SK-N-SH treated with all-trans-retinoic acid at 6 μM for 48 hours (cell line): ENCODE results near the gene HOXC5.
A peak's percentile ranks its signal among the peaks of the same experiment; 100 is the strongest.

Experiments used
- BACH2 ChIP-seq: fragments of 250-450 bp; sonication (Bioruptor Pico); IDR thresholded peaks from 2 replicates; pipeline ENCODE4 v1.9.0; 2021; ENCODE audit warnings: mild to moderate bottlenecking, borderline replicate concordance
- CSDC2 ChIP-seq: fragments of 250-450 bp; sonication (Bioruptor Pico); IDR thresholded peaks from 2 replicates; pipeline ENCODE4 v1.5.0; 2020; ENCODE audit warnings: mild to moderate bottlenecking, moderate library complexity
- PPARA ChIP-seq: fragments of 250-450 bp; sonication (Bioruptor Pico); IDR thresholded peaks from 2 replicates; pipeline ENCODE4 v1.5.0; 2020; ENCODE audit warnings: mild to moderate bottlenecking, borderline replicate concordance
- ZFP30 ChIP-seq: fragments of 450-650 bp; formaldehyde crosslinking; IDR thresholded peaks from 2 replicates; pipeline ENCODE4 v1.5.0; 2022; ENCODE audit warnings: mild to moderate bottlenecking, moderate library complexity
- ZNF70 ChIP-seq: fragments of 450-650 bp; formaldehyde crosslinking; IDR thresholded peaks from 2 replicates; pipeline ENCODE4 v1.5.0; 2020; ENCODE audit warnings: mild to moderate bottlenecking, moderate library complexity
- ZNF8 ChIP-seq: fragments of 450-650 bp; formaldehyde crosslinking; IDR thresholded peaks from 2 replicates; pipeline ENCODE4 v1.5.0; 2020; ENCODE audit warnings: mild to moderate bottlenecking, moderate library complexity
- TF ChIP-seq, protein P1 (sequence below): fragments of 250-450 bp; sonication (Bioruptor Pico); IDR thresholded peaks from 2 replicates; pipeline ENCODE4 v1.8.0; 2020; ENCODE audit warnings: mild to moderate bottlenecking, moderate library complexity, borderline replicate concordance
- TF ChIP-seq, protein P2 (sequence below): fragments of 250-450 bp; sonication (Bioruptor Pico); IDR thresholded peaks from 2 replicates; pipeline ENCODE4 v1.5.1; 2020; ENCODE audit warnings: low read depth, mild to moderate bottlenecking, moderate library complexity

DNA sequence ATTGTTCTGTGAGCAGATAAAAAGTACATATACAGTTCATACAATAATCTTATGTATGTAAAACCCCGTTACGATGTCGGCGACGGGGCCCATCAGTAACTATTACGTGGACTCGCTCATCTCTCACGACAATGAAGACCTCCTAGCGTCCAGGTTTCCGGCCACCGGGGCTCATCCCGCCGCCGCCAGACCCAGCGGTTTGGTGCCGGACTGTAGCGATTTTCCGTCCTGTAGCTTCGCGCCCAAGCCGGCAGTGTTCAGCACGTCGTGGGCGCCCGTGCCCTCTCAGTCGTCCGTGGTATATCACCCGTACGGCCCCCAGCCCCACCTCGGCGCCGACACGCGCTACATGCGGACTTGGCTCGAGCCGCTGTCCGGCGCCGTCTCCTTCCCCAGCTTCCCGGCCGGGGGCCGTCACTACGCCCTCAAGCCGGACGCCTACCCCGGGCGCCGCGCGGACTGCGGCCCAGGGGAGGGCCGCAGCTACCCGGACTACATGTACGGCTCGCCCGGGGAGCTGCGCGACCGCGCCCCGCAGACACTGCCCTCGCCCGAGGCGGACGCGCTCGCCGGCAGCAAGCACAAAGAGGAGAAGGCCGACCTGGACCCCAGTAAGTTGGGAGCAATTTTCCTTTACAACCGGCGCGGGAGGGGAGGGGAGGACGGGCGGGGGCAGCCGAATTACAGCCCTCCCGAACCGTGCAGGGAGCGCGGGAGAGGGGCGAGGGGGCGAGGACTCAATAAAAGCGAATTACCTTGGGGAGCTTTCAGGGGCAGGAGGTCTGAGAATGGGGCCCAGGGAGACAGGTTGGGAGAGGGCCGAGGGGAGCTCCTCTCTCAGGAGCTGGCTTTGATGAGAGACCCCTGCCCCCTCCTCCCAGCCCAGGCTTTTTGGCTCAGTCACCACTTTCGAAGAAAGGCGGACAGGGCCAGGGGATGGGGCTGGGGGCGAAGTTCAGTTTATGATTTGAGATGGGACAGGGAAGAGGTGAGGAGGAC lies 32.4 kb upstream of the HOXC5 start, which contains the start of gene HOXC9:
- TF ChIP-seq PPARA (CRISPR knock-in tag) (no peak), ZFP30 (CRISPR knock-in tag) (no peak), ZNF8 (no peak), BACH2 (no peak), ZNF70 (CRISPR knock-in tag) (no peak), CSDC2 (CRISPR knock-in tag) (no peak)
- TF ChIP-seq, protein P1, sequence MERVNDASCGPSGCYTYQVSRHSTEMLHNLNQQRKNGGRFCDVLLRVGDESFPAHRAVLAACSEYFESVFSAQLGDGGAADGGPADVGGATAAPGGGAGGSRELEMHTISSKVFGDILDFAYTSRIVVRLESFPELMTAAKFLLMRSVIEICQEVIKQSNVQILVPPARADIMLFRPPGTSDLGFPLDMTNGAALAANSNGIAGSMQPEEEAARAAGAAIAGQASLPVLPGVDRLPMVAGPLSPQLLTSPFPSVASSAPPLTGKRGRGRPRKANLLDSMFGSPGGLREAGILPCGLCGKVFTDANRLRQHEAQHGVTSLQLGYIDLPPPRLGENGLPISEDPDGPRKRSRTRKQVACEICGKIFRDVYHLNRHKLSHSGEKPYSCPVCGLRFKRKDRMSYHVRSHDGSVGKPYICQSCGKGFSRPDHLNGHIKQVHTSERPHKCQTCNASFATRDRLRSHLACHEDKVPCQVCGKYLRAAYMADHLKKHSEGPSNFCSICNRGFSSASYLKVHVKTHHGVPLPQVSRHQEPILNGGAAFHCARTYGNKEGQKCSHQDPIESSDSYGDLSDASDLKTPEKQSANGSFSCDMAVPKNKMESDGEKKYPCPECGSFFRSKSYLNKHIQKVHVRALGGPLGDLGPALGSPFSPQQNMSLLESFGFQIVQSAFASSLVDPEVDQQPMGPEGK (CRISPR knock-in tag) = 0 out of 2 replicates have a peak, but pooled peaks have one; percentile 12
- TF ChIP-seq, protein P2, sequence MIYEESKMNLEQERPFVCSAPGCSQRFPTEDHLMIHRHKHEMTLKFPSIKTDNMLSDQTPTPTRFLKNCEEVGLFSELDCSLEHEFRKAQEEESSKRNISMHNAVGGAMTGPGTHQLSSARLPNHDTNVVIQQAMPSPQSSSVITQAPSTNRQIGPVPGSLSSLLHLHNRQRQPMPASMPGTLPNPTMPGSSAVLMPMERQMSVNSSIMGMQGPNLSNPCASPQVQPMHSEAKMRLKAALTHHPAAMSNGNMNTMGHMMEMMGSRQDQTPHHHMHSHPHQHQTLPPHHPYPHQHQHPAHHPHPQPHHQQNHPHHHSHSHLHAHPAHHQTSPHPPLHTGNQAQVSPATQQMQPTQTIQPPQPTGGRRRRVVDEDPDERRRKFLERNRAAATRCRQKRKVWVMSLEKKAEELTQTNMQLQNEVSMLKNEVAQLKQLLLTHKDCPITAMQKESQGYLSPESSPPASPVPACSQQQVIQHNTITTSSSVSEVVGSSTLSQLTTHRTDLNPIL (CRISPR knock-in tag) = no peak
